ENCODE results near the gene PGLYRP4.
A peak's percentile ranks its signal among the peaks of the same experiment; 100 is the strongest.

Gene PGLYRP4

DNA sequence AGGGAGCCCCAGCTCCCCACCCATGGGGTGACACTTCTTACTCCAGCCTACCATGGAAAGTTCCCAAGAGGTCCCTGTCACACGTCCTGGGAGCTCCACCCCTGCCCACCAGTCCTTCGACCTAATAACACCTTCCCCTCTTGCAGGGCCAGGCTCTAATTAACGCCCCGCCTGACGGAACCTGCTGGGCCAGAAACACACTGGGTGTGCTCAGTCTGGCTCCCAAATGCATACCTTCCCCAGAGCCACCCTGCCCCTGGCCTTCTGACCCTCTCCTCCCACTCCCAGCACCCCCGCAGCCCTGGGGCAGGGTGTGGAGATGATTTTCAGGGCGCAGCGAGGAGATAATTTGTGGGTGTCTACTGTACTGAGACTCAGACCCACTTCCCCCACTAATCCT, 56.5 kb downstream of the PGLYRP4 start:
- peaks cover 5% of the 10 kb centered on the region for H3K27me3 ChIP-seq (ENCODE audit: insufficient read depth, low read length, poor library complexity)
- H3K27ac ChIP-seq (ENCODE audit: low read length), result no peak overlapping the region
- ATAC-seq (ENCODE audit: insufficient read depth, low read depth) (no peak), DNase-seq (no peak)
- H3K79me2 ChIP-seq (ENCODE audit: insufficient read depth, low read length), result no peaks in the 10 kb centered on the region
- no peak overlapping the region for H3K4me3 ChIP-seq (ENCODE audit: low read depth in 1 of 2, low read length in 2 of 2)
- no peak overlapping the region for H3K4me2 ChIP-seq (ENCODE audit: insufficient read depth, low read length)
- TF ChIP-seq CTCF (IDR thresholded peaks at IDR 0.05; ENCODE audit: borderline replicate concordance, extremely low read depth, low read length, poor library complexity, severe bottlenecking) (no peak), EZH2 (IDR thresholded peaks at IDR 0.05; ENCODE audit: borderline replicate concordance, low read depth, low read length, severe bottlenecking) (no peak)
- H4K20me1 ChIP-seq (ENCODE audit: insufficient read depth, low read length), result no peaks in the 10 kb centered on the region
- H3K4me1 ChIP-seq (ENCODE audit: insufficient read depth, low read length), result no peaks in the 10 kb centered on the region
- no peaks in the 10 kb centered on the region for H3K36me3 ChIP-seq (ENCODE audit: insufficient read depth, low read length)
- no peaks in the 10 kb centered on the region for H3K9me3 ChIP-seq (ENCODE audit: insufficient read depth, low read length, severe bottlenecking)
- H2AFZ ChIP-seq (ENCODE audit: low read depth, low read length), result no peak overlapping the region
- H3K9ac ChIP-seq (ENCODE audit: low read depth, low read length), result no peak overlapping the region

DNA sequence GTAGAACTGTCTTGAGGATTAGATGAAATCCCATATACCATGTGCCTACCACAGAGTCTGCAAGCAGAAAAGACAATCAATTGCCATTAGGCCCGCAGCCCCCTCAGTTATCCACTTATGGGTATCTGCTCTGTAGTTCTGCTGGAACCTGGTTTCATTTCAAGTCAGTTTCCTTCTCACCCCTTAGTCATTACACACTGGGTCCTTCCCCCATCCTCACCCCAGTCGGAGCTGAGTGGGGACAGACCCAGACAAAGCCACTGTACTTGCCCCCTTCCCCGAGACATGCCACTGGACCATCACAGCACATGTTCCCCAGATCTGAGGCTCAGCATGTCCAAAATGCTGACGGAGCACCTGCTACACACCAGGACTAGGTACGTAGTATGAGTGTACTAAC, 57.1 kb downstream of the PGLYRP4 start:
- no peaks in the 10 kb centered on the region for H4K20me1 ChIP-seq (ENCODE audit: insufficient read depth, low read length)
- DNase-seq (no peak), ATAC-seq (ENCODE audit: insufficient read depth, low read depth) (no peak)
- no peak overlapping the region for H3K4me2 ChIP-seq (ENCODE audit: insufficient read depth, low read length)
- TF ChIP-seq CTCF (IDR thresholded peaks at IDR 0.05; ENCODE audit: borderline replicate concordance, extremely low read depth, low read length, poor library complexity, severe bottlenecking), result no peak
- no peak for TF ChIP-seq EZH2 (IDR thresholded peaks at IDR 0.05; ENCODE audit: borderline replicate concordance, low read depth, low read length, severe bottlenecking)
- H3K9ac ChIP-seq (ENCODE audit: low read depth, low read length), result no peak overlapping the region
- no peaks in the 10 kb centered on the region for H3K4me1 ChIP-seq (ENCODE audit: insufficient read depth, low read length)
- H3K27ac ChIP-seq (ENCODE audit: low read length), result no peak overlapping the region
- H3K4me3 ChIP-seq (ENCODE audit: low read depth in 1 of 2, low read length in 2 of 2), result no peak overlapping the region
- no peak overlapping the region for H2AFZ ChIP-seq (ENCODE audit: low read depth, low read length)
- H3K27me3 ChIP-seq (ENCODE audit: insufficient read depth, low read length, poor library complexity), result peaks cover 5% of the 10 kb centered on the region
- no peaks in the 10 kb centered on the region for H3K79me2 ChIP-seq (ENCODE audit: insufficient read depth, low read length)
- H3K36me3 ChIP-seq (ENCODE audit: insufficient read depth, low read length), result no peaks in the 10 kb centered on the region
- H3K9me3 ChIP-seq (ENCODE audit: insufficient read depth, low read length, severe bottlenecking), result no peaks in the 10 kb centered on the region

DNA sequence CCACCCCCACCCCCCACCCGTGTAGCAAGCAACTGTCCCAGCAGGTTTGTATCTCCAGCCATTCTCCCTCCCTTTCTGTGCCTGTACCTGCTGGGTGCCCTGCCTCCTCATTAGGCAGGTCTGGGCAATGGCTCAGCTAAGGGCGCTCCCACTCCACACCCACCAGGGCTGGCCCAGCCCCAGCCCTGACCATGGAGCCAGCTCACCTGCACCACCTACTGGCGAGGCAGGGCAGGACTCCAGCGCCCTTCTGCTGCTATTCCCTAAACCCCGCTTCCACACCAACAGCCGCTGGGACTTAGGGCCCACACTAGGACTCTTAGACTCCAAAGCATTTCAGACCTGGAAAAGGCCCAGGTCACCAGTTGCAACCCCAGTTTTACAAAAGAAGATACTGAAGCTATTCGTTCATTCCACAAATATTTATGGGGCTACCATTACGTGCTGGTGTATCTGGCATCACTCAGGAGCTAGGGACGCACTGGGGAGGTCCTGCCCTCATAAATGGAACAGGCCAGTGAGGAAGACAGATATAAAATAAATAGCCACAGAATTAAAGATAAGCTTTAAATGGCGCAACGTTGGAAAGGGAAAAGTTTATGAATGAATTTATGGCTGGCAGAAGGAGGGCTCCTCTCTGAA, 59.9 kb downstream of the PGLYRP4 start:
- Histone ChIP-seq H3K9me3 (ENCODE audit: insufficient read depth, low read length, severe bottlenecking) (no peaks in the 10 kb centered on the region), H3K4me1 (ENCODE audit: insufficient read depth, low read length) (no peaks in the 10 kb centered on the region), H3K27me3 (ENCODE audit: insufficient read depth, low read length, poor library complexity) (peaks cover 4% of the 10 kb centered on the region), H3K9ac (ENCODE audit: low read depth, low read length) (no peak overlapping the region), H3K27ac (ENCODE audit: low read length) (no peak overlapping the region), H2AFZ (ENCODE audit: low read depth, low read length) (no peak overlapping the region), H3K4me2 (ENCODE audit: insufficient read depth, low read length) (no peak overlapping the region), H3K36me3 (ENCODE audit: insufficient read depth, low read length) (no peaks in the 10 kb centered on the region), H3K4me3 (ENCODE audit: low read depth in 1 of 2, low read length in 2 of 2) (no peak overlapping the region), H3K79me2 (ENCODE audit: insufficient read depth, low read length) (no peaks in the 10 kb centered on the region), H4K20me1 (ENCODE audit: insufficient read depth, low read length) (no peaks in the 10 kb centered on the region)
- TF ChIP-seq EZH2 (IDR thresholded peaks at IDR 0.05; ENCODE audit: borderline replicate concordance, low read depth, low read length, severe bottlenecking) (no peak), CTCF (IDR thresholded peaks at IDR 0.05; ENCODE audit: borderline replicate concordance, extremely low read depth, low read length, poor library complexity, severe bottlenecking) (peak; percentile 70)
- peak; percentile 17 for DNase-seq
- peak; percentile 68; the same call in 2 of the 3 replicates for ATAC-seq (ENCODE audit: insufficient read depth, low read depth)
